ENCODE results near the gene CLCN6. TPM values are rescaled to one million over a fixed set of nuclear protein-coding genes. Genes with fewer than 3 reads are reported as not detected.
A peak's percentile ranks its signal among the peaks of the same experiment; 100 is the strongest.

CLCN6 gene
- total and polyA plus RNA-seq, 2 of the 13 experiments (the other 11 are each of a cell fraction or from before 2014, with no cell fraction given): 14.9 to 19.3 TPM

GRCh38 chr1:11805422-11806306, at the start of gene CLCN6, which contains the start of gene MTHFR (continued):
- TF ChIP-seq GPBP1L1 (CRISPR knock-in tag; IDR thresholded peaks at IDR 0.05) (no peak), SMARCE1 (IDR thresholded peaks at IDR 0.05; ENCODE audit: borderline replicate concordance) (no peak), JUNB (CRISPR knock-in tag; IDR thresholded peaks at IDR 0.05; ENCODE audit: borderline replicate concordance) (no peak; the same call in 1 of the 2 replicates), RXRA (CRISPR knock-in tag; IDR thresholded peaks at IDR 0.05) (peak; percentile 78), SRSF4 (IDR thresholded peaks at IDR 0.05; ENCODE audit: low read depth, low read length, poor library complexity, severe bottlenecking) (no peak), PREB (CRISPR knock-in tag; IDR thresholded peaks at IDR 0.05) (0 out of 2 replicates have a peak, but pooled peaks have one; percentile 58), ZFP1 (CRISPR knock-in tag; IDR thresholded peaks at IDR 0.05) (no peak; the same call in 1 of the 2 replicates), ZGPAT (CRISPR knock-in tag; IDR thresholded peaks at IDR 0.05) (peak; percentile 87), STAG1 (CRISPR knock-in tag; IDR thresholded peaks at IDR 0.05) (0 out of 2 replicates have a peak, but pooled peaks have one; percentile 1), HOXA5 (CRISPR knock-in tag; IDR thresholded peaks at IDR 0.05) (peak; percentile 71; the same call in 1 of the 2 replicates), ZSCAN22 (CRISPR knock-in tag; IDR thresholded peaks at IDR 0.05) (peak; percentile 35; the same call in 1 of the 2 replicates), ZNF768 (CRISPR knock-in tag; IDR thresholded peaks at IDR 0.05) (no peak), MATR3 (CRISPR knock-in tag; IDR thresholded peaks at IDR 0.05) (no peak), ZSCAN9 (CRISPR knock-in tag; IDR thresholded peaks at IDR 0.05; ENCODE audit: borderline replicate concordance) (no peak), CENPT (CRISPR knock-in tag; IDR thresholded peaks at IDR 0.05; ENCODE audit: low read depth) (no peak), ZNF629 (CRISPR knock-in tag; conservative IDR thresholded peaks at IDR 0.05) (0 out of 2 replicates have a peak, but pooled peaks have one; percentile 8), SNRNP70 (IDR thresholded peaks at IDR 0.05; ENCODE audit: low read depth, low read length) (no peak), PRPF4 (IDR thresholded peaks at IDR 0.05; ENCODE audit: low read depth, low read length, poor library complexity, severe bottlenecking) (no peak), TBP (CRISPR knock-in tag; IDR thresholded peaks at IDR 0.05) (no peak), KLF16 (CRISPR knock-in tag; IDR thresholded peaks at IDR 0.05) (peak in 1 of 2 experiments; percentile 39; a peak in 1 of 4 replicates), SIX4 (CRISPR knock-in tag; IDR thresholded peaks at IDR 0.05) (peak; percentile 98), POGZ (CRISPR knock-in tag; IDR thresholded peaks at IDR 0.05) (peak; percentile 83), ZBTB38 (CRISPR knock-in tag; IDR thresholded peaks at IDR 0.05) (no peak; the same call in none of the 2 replicates)

Data from HepG2 (cell line).